C1 segment of cervical spinal cord (tissue), 14 donors: ENCODE data around the gene RAB5A.
"Not testable (repeated sequence)": the region's sequence is repeated elsewhere in the genome, so short reads cannot be mapped to it uniquely, and the experiment has no call there.

Experiments used
- DNase-seq, 14 donors: peaks; one replicate each; lab custom pipeline; 2025; lab: John Stamatoyannopoulos, UW

RAB5A gene

GRCh38 chr3:19947549-19948225 lies 790 bp downstream of the RAB5A start:
- peak in 10 of 14 donors; percentile 39 to 77 (median 60) for DNase-seq

- DNase-seq = no peak
Observed at GRCh38 chr3:19948226-19948591, 1.3 kb downstream of the RAB5A start.

- DNase-seq = no peak
Observed at GRCh38 chr3:19950316-19950715, 3.4 kb downstream of the RAB5A start.

- no peak for DNase-seq
Observed at GRCh38 chr3:19954676-19955075, 7.8 kb downstream of the RAB5A start.

- not testable (repeated sequence) for DNase-seq
Observed at GRCh38 chr3:19957354-19957753, 10.5 kb downstream of the RAB5A start.

GRCh38 chr3:19959505-19959904 lies 12.6 kb downstream of the RAB5A start:
- DNase-seq = no peak

- no peak for DNase-seq
Observed at GRCh38 chr3:19960696-19961095, 13.8 kb downstream of the RAB5A start.

GRCh38 chr3:19961960-19962359 lies 15.1 kb downstream of the RAB5A start:
- DNase-seq = no peak

GRCh38 chr3:19967208-19967607 lies 20.3 kb downstream of the RAB5A start:
- DNase-seq = no peak

GRCh38 chr3:19967812-19968211 lies 20.9 kb downstream of the RAB5A start:
- no peak for DNase-seq

- DNase-seq = no peak
Observed at GRCh38 chr3:19970327-19970726, 23.4 kb downstream of the RAB5A start.

- no peak for DNase-seq
Observed at GRCh38 chr3:19972054-19972453, 25.2 kb downstream of the RAB5A start.

GRCh38 chr3:19988904-19989303 lies 42.0 kb downstream of the RAB5A start:
- not testable (repeated sequence) for DNase-seq

GRCh38 chr3:19994796-19995195 lies 47.9 kb downstream of the RAB5A start:
- no peak for DNase-seq

GRCh38 chr3:19997502-19997901 lies 50.6 kb downstream of the RAB5A start:
- DNase-seq = no peak

- no peak for DNase-seq
Observed at GRCh38 chr3:20001932-20002331, 55.0 kb downstream of the RAB5A start.

- no peak for DNase-seq
Observed at GRCh38 chr3:20007960-20008359, 61.1 kb downstream of the RAB5A start.

GRCh38 chr3:20008646-20009045 lies 61.7 kb downstream of the RAB5A start:
- DNase-seq = no peak

GRCh38 chr3:20012164-20012563 lies 65.3 kb downstream of the RAB5A start, which contains the start of gene PP2D1:
Gene PP2D1 (minus strand): TSS chr3:20012264. CDS start chr3:20012072, 192 bp downstream.
- DNase-seq = no peak

GRCh38 chr3:20013396-20013795 lies 66.5 kb downstream of the RAB5A start:
- no peak for DNase-seq

GRCh38 chr3:20015525-20015924 lies 68.6 kb downstream of the RAB5A start:
- no peak for DNase-seq

- DNase-seq = not testable (repeated sequence)
Observed at GRCh38 chr3:20016076-20016475, 69.2 kb downstream of the RAB5A start.

GRCh38 chr3:20022954-20023622 lies 76.2 kb downstream of the RAB5A start:
- DNase-seq = no peak
